ENCODE measurements around the gene BMP7. TPM values are rescaled to one million over a fixed set of nuclear protein-coding genes. Genes with fewer than 3 reads are reported as not detected.

The BMP7 gene
- total and polyA plus RNA-seq, 8 donors = 0.67 to 22.4 (median 16.2) TPM

DNA sequence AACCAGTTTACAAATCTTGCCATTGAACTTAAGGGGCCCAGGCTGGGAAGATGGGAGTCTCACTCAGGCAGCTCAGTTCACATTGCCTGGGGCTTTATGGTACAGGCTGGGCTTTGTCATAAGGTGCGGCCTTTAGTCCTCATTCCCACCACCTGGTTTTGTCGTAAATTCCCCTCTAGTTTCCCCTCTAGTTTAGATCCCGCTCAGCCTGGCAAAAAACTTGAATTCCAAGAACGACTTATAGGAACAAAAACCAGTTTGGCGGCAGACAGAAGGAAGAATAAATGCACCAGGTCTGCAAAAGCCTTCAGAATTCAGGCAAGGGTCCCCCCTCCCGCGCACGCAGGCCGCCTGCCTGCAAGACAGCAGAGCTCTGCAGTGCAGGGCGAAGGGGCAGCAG is 4.1 kb downstream of the BMP7 start:
- Histone ChIP-seq H3K27ac (no peak overlapping the region), H3K4me1 (peaks cover 0 to 10% of the 10 kb centered on the region in 2 donors), H3K36me3 (no peaks in the 10 kb centered on the region), H3K9me3 (no peaks in the 10 kb centered on the region), H3K27me3 (peaks cover 50 to 100% of the 10 kb centered on the region in 2 donors), H3K4me3 (no peak overlapping the region)
- intact Hi-C loops (cut with DNase I) = no loop called here
- TF ChIP-seq, protein P1, sequence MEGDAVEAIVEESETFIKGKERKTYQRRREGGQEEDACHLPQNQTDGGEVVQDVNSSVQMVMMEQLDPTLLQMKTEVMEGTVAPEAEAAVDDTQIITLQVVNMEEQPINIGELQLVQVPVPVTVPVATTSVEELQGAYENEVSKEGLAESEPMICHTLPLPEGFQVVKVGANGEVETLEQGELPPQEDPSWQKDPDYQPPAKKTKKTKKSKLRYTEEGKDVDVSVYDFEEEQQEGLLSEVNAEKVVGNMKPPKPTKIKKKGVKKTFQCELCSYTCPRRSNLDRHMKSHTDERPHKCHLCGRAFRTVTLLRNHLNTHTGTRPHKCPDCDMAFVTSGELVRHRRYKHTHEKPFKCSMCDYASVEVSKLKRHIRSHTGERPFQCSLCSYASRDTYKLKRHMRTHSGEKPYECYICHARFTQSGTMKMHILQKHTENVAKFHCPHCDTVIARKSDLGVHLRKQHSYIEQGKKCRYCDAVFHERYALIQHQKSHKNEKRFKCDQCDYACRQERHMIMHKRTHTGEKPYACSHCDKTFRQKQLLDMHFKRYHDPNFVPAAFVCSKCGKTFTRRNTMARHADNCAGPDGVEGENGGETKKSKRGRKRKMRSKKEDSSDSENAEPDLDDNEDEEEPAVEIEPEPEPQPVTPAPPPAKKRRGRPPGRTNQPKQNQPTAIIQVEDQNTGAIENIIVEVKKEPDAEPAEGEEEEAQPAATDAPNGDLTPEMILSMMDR (IDR thresholded peaks at IDR 0.05) = no peak
- DNase-seq (no peak), ATAC-seq (no peak)

DNA sequence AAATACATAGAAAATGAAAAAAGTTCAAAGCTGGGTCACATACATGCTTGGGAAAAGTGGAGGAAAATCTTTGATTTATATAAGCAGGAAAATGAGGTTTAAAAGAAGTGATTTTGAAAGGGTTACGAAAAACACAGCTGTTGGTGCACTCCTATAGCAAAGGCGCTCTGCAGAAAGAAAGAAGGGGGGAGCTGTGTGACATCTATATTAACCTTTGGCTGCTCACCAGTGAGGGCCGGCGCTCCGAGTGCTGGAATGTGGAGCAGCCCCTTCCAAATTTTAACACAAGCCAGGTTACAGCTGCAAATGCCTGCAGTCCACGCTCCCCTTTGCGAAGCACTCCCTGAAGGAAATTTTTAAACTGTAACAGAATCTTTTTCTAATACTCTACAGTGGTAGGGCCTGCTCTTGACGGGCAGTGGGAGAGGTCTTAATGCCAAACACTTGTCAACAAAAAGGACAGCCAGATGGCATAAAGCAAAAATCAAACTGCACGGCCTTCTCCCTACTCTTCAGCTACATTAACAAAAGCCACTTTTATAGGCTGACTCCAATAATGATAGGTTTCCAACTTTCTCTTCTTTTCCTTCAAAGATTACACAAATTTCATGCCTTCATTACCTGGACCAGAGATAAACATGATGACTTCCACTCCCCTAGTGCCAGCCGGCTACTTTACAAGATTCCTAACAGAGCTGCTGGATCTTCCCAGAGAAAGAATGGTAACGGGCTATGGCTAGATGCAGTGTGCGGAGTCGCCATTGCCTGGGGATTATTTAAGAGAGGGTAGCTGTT is 4.8 kb downstream of the BMP7 start:
- peaks cover 47 to 99% of the 10 kb centered on the region in 2 donors for H3K27me3 ChIP-seq
- DNase-seq = peak in 2 of 4 donors; percentile 77 to 86
- peaks cover 0 to 10% of the 10 kb centered on the region in 2 donors for H3K4me1 ChIP-seq

DNA sequence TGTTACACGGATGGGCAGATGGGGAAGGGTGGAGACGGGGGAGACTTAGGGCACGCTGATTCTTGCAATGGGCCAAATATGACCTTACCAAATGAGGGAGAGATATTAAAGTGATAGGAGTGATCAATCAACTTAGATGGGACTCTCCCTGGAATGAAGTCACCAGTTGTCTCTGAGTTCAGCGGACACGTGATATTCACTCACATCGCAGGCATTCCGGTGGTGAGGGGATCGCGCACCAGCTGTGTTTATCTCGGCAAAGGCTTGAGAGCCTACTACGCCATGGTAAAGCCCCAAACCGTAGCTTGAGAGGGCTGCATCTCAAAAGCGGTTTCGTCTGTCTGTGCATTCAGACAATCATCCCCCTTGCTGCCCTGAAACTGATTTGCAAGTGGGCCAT is 5.5 kb downstream of the BMP7 start:
- DNase-seq (no peak), ATAC-seq (no peak)
- Histone ChIP-seq H3K27me3 (peaks cover 40 to 99% of the 10 kb centered on the region in 2 donors), H3K9me3 (no peaks in the 10 kb centered on the region), H3K4me3 (no peak overlapping the region), H3K4me1 (peaks cover 0 to 9% of the 10 kb centered on the region in 2 donors), H3K27ac (no peak overlapping the region), H3K36me3 (no peaks in the 10 kb centered on the region)
- intact Hi-C loops (cut with DNase I) = no loop called here
- TF ChIP-seq, protein P1 (IDR thresholded peaks at IDR 0.05) = no peak

More for the DNA sequence above, 4.8 kb downstream of the BMP7 start:
- Histone ChIP-seq H3K27ac (no peak overlapping the region), H3K4me3 (no peak overlapping the region), H3K36me3 (no peaks in the 10 kb centered on the region), H3K9me3 (no peaks in the 10 kb centered on the region)
- intact Hi-C loops (cut with DNase I) = no loop called here
- no peak for ATAC-seq
- TF ChIP-seq, protein P1 (IDR thresholded peaks at IDR 0.05) = no peak

DNA sequence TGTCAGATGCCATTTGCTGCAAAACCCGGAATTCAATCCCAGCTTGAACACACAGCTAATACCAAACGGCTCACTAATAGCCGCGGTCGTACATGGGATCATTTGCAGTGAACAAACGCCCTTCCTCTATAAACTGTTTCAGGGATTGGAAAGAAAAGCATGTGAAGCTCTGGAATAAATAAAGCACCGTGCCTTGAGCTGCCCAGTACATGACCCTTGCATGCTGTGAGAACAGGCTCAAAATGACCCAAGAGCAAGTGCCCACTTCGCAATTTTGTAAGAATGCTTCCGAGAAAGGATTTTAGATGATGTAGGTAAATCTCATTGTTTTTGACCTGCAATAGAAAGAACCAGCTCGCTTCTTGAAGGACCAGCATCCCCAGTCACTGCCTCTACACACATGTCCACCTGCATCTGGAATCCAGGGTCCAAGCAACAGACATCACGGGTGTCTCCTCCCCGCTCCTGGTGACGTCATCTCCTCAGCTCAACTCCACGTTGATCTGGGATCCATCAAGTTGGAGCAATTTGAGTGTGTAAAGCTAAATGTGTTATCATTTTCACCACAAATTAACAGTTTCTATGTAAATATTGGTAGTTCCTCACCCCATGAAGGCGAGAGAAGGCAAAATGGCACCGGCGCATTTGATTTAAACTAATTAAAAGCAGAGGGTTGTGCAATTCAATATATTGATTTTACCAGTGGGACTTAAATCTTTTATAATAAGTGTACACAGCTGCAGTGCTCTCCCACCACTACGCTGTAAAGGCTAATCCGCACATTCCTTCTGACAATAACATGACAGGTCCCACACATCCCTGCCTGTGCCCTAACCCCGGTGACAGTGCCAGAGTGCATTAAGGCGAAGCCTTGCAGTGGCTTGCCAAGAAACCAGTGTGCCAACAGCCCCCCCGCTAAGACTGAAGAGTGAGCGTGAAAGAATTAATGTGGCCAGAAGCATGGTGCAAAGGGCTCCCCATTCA is 6.2 kb downstream of the BMP7 start:
- intact Hi-C loops (cut with DNase I) = no loop called here
- peaks cover 0 to 4% of the 10 kb centered on the region in 2 donors for H3K4me1 ChIP-seq
- no peaks in the 10 kb centered on the region for H3K9me3 ChIP-seq
- no peak overlapping the region for H3K27ac ChIP-seq
- no peak for ATAC-seq
- H3K27me3 ChIP-seq = peaks cover 33 to 95% of the 10 kb centered on the region in 2 donors
- H3K4me3 ChIP-seq = no peak overlapping the region
- TF ChIP-seq, protein P1 (IDR thresholded peaks at IDR 0.05) = no peak
- DNase-seq = no peak
- H3K36me3 ChIP-seq = no peaks in the 10 kb centered on the region

All from left lung (tissue), 10 donors.